ENCODE results near the gene FURIN.
"Not testable (repeated sequence)": the region's sequence is repeated elsewhere in the genome, so short reads cannot be mapped to it uniquely, and the experiment has no call there.

Gene FURIN

DNA sequence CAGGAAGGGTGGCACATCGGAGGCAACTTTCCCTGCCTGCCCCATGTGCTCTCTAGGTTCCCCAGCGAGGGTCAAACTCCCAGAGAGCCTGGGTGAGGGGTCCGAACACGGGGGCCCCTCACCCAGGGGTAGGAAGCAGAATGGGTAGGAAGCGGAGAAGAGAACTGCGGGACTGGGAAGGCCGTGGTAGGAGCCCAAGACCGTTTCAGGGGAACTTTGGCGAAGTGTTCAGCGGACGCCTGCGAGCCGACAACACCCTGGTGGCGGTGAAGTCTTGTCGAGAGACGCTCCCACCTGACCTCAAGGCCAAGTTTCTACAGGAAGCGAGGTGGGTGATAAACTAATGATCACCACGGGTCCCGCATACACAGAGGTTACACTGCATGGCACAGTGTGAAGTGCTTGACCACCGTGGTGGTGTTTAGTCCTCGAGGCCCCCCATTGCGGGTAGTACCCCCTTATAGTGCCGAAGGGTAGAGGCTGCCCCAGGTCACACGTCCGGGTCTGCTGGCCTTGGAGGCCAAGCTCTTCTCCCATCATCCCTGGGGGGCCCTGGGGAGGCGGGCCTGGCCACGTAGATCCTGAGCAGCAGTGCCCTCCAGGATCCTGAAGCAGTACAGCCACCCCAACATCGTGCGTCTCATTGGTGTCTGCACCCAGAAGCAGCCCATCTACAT is 24.2 kb downstream of the FURIN start:
- TF ChIP-seq, protein P1, sequence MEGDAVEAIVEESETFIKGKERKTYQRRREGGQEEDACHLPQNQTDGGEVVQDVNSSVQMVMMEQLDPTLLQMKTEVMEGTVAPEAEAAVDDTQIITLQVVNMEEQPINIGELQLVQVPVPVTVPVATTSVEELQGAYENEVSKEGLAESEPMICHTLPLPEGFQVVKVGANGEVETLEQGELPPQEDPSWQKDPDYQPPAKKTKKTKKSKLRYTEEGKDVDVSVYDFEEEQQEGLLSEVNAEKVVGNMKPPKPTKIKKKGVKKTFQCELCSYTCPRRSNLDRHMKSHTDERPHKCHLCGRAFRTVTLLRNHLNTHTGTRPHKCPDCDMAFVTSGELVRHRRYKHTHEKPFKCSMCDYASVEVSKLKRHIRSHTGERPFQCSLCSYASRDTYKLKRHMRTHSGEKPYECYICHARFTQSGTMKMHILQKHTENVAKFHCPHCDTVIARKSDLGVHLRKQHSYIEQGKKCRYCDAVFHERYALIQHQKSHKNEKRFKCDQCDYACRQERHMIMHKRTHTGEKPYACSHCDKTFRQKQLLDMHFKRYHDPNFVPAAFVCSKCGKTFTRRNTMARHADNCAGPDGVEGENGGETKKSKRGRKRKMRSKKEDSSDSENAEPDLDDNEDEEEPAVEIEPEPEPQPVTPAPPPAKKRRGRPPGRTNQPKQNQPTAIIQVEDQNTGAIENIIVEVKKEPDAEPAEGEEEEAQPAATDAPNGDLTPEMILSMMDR (IDR thresholded peaks at IDR 0.05; ENCODE audit: low read depth, low read length): no peak
- no peak overlapping the region for H3K4me3 ChIP-seq (ENCODE audit: low read depth, low read length)
- in situ Hi-C loops (cut with HindIII; ENCODE audit: low sequenced_read_pairs): no loop called here
- no peak for DNase-seq (ENCODE audit: low read depth, low spot score)

DNA sequence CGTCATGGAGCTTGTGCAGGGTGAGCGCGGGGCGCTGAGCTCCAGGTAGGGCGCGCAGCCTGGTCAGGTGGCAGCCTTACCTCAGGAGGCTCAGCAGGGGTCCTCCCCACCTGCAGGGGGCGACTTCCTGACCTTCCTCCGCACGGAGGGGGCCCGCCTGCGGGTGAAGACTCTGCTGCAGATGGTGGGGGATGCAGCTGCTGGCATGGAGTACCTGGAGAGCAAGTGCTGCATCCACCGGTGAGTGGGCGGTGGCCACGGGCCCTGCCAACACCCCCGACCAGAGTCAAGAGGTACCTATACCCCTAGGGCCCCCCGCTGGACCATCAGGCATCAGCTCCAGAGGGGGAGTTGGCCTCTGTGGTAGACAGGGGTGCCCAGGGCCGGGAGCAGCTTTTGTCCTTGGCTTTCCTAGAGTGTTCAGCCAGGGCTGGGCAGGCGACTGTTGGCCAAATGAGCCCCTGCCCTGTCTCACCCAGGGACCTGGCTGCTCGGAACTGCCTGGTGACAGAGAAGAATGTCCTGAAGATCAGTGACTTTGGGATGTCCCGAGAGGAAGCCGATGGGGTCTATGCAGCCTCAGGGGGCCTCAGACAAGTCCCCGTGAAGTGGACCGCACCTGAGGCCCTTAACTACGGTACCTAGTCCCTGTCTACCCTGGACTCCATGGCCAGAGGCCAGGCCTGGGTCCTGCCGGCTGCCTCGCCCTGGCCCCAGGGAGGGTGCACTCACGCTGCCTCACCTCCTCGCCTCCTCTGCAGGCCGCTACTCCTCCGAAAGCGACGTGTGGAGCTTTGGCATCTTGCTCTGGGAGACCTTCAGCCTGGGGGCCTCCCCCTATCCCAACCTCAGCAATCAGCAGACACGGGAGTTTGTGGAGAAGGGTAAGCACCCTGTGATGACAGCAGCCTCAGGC is 25.0 kb downstream of the FURIN start:
- no peak overlapping the region for H3K4me3 ChIP-seq (ENCODE audit: low read depth, low read length)
- DNase-seq (ENCODE audit: low read depth, low spot score): no peak
- TF ChIP-seq, protein P1 (IDR thresholded peaks at IDR 0.05; ENCODE audit: low read depth, low read length): no peak
- in situ Hi-C loops (cut with HindIII; ENCODE audit: low sequenced_read_pairs): no loop called here

DNA sequence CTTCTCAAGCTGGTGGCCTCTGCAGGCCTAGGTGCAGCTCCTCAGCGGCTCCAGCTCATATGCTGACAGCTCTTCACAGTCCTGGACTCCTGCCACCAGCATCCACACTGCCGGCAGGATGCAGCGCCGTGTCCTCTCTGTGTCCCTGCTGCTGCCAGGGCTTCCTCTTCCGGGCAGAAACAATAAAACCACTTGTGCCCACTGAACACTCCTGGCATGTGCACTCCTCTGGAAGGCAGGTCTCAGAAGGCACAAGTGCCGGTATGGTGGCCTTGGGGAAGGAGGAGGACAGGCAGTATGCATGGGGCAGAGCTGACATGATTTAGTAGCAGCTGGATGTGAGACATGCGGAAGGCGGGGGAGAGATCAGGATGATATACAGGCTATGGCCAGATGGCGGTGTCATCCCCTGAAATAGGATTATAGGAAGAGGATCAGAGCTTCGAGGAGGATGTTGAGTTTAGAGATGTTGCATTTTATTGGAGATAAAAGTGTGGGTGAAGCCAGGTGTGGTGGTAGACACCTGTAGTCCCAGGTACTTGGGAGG is 27.3 kb downstream of the FURIN start:
- TF ChIP-seq, protein P1 (IDR thresholded peaks at IDR 0.05; ENCODE audit: low read depth, low read length): peak; percentile 1
- in situ Hi-C loops (cut with HindIII; ENCODE audit: low sequenced_read_pairs): no loop called here
- no peak for DNase-seq (ENCODE audit: low read depth, low spot score)
- no peak overlapping the region for H3K4me3 ChIP-seq (ENCODE audit: low read depth, low read length)

DNA sequence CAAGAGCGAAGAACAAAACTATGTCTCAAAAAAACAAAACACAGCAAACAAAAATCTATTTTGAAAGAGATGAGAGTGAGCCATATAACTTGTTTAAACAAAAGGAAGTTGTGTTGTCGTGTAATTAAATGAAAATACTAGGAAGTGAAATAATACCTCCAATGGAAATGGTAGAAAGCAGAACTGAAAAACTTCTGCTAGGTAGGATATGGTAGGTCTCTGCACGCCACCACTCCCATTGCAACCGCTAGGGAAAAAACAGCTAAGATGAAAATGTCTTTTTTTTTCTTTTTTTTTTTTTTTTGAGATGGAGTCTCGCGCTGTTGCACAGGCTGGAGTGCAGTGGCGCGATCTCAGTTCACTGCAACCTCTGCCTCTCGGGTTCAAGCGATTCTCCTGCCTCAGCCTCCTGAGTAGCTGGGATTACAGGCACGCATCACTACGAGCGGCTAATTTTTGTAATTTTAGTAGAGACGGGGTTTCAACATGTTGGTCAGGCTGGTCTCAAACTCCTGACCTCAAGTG is 28.8 kb downstream of the FURIN start:
- H3K4me3 ChIP-seq (ENCODE audit: low read depth, low read length); DNase-seq (ENCODE audit: low read depth, low spot score); in situ Hi-C loops (cut with HindIII; ENCODE audit: low sequenced_read_pairs): not testable (repeated sequence)

DNA sequence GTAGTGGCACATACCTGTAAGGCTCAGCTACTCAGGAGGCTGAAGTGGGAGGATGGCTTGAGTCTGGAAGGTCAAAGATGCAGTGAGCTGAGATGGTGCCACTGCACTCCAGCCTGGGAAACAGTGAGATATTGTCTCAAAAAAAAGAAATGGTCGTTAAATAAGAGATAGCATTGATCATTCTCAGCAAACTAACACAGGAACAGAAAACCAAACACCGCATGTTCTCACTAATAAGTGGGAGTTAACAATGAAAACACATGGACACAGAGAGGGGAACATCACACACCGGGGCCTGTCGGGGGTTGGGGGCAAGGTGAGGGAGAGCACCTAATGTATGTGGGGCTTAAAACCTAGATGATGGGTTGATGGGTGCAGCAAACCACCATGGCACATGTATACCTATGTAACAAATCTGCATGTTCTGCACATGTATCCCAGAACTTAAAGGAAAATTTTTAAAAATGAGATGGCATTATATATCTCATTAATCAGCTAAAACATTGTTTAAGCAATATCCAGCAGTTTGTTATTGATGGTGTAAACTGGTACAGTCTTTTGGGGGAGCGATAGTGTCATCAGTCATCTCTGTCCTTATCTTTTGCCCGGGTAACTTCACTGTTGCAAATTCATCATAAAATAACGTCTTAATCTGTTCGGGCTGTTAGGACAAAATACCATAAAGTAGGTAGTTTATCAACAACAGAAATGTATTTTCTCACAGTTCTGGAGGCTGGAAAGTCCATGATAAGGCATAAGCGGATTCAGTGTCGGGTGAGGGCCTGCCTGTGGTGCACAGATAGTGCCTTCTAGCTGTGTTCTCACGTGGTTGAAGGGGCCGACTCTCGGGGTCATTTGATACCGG is 33.0 kb downstream of the FURIN start:
- TF ChIP-seq, protein P1 (IDR thresholded peaks at IDR 0.05; ENCODE audit: low read depth, low read length): no peak
- H3K4me3 ChIP-seq (ENCODE audit: low read depth, low read length): peak overlapping the region; percentile 65
- in situ Hi-C loops (cut with HindIII; ENCODE audit: low sequenced_read_pairs): no loop called here
- no peak for DNase-seq (ENCODE audit: low read depth, low spot score)

DNA sequence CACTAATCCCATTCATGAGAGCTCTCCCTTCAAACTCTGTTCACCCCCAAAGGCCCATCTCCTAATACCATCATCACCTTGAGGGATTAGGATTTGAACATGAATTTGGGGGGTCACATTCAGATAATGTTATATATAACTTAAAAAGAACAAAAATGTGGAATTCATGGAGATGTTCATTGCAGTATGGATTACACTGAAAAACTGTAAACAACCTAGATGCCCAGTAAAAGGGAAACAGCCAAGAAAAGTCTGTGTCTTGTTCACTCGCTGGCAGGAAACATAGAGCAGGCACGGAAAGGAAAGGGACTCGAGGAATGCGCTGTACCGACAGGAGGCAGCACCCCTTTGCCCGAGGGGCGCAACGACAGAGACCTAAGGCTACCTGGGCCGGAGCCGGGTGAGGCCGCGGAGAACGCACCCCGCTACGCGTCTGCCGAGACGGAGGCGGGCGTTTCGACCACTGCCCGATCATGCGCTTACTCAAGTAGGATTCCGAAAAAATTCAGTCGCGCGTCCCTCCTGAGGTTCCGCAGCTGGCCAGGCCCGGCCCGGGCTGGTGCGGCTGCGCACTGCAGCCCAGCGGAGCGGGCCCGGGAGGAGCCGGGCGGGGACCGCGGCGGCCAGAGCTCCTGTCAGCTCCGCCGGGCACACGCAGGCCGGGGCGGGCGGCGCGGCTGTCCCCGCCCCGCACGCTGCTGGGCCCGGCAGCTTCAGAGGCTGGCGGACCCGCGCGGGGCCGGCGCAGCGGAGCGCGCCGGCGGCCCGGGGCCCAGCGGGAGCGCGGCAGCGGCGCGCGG is 33.9 kb downstream of the FURIN start:
- peak overlapping the region; percentile 66 for H3K4me3 ChIP-seq (ENCODE audit: low read depth, low read length)
- in situ Hi-C loops (cut with HindIII; ENCODE audit: low sequenced_read_pairs): no loop called here
- peak; percentile 75 for DNase-seq (ENCODE audit: low read depth, low spot score)
- TF ChIP-seq, protein P1 (IDR thresholded peaks at IDR 0.05; ENCODE audit: low read depth, low read length): peak; percentile 86

All from astrocyte of the spinal cord (primary cell).